ENCODE data around the gene DNAAF5. TPM values are rescaled to one million over a fixed set of nuclear protein-coding genes. Genes with fewer than 3 reads are reported as not detected.

The DNAAF5 gene
- polyA plus RNA-seq, 1 experiment, result 12.6 TPM

- H3K27ac ChIP-seq (ENCODE audit: low read depth, low read length), result no peak overlapping the region
- no peak for TF ChIP-seq CTCF (IDR thresholded peaks at IDR 0.05; ENCODE audit: low read depth, low read length)
- POLR2A ChIA-PET, result no interaction called here
Observed at GRCh38 chr7:776992-777727, 50.7 kb downstream of the DNAAF5 start.

GRCh38 chr7:777728-778078 lies 51.2 kb downstream of the DNAAF5 start:
- ChIA-PET POLR2A (no interaction called here), CTCF (interaction anchor here (0.8 to 2.1 kb wide), 2 partner anchors 9 to 457 kb away, joined by 3 to 11 read pairs; no protein-coding TSS in a partner anchor)
- Histone ChIP-seq H3K9me3 (ENCODE audit: control insufficient read depth, insufficient read depth, low read length) (peaks cover 7% of the 10 kb centered on the region; the same call in 1 of the 2 replicates), H3K27me3 (ENCODE audit: control insufficient read depth, insufficient read depth, low read length) (no peaks in the 10 kb centered on the region), H3K4me3 (ENCODE audit: low read depth, low read length) (no peak overlapping the region), H3K27ac (ENCODE audit: low read depth, low read length) (no peak overlapping the region)
- no peak for TF ChIP-seq CTCF (IDR thresholded peaks at IDR 0.05; ENCODE audit: low read depth, low read length)
- no peak for DNase-seq (ENCODE audit: low read depth, low spot score)

More at GRCh38 chr7:776992-777727, 50.7 kb downstream of the DNAAF5 start:
- CTCF ChIA-PET, result interaction anchor here (0.8 to 2.1 kb wide), 2 partner anchors 9 to 456 kb away, joined by 3 to 11 read pairs; no protein-coding TSS in a partner anchor
- Histone ChIP-seq H3K9me3 (ENCODE audit: control insufficient read depth, insufficient read depth, low read length) (peaks cover 4% of the 10 kb centered on the region; the same call in 1 of the 2 replicates), H3K27me3 (ENCODE audit: control insufficient read depth, insufficient read depth, low read length) (no peaks in the 10 kb centered on the region), H3K4me3 (ENCODE audit: low read depth, low read length) (no peak overlapping the region)
- no peak for DNase-seq (ENCODE audit: low read depth, low spot score)

GRCh38 chr7:778271-778967 lies 51.9 kb downstream of the DNAAF5 start:
- Histone ChIP-seq H3K27me3 (ENCODE audit: control insufficient read depth, insufficient read depth, low read length) (no peaks in the 10 kb centered on the region), H3K27ac (ENCODE audit: low read depth, low read length) (no peak overlapping the region), H3K4me3 (ENCODE audit: low read depth, low read length) (no peak overlapping the region), H3K9me3 (ENCODE audit: control insufficient read depth, insufficient read depth, low read length) (peaks cover 7% of the 10 kb centered on the region; the same call in 1 of the 2 replicates)
- CTCF ChIA-PET, result no interaction called here
- no peak for TF ChIP-seq CTCF (IDR thresholded peaks at IDR 0.05; ENCODE audit: low read depth, low read length)
- POLR2A ChIA-PET, result no interaction called here
- no peak for DNase-seq (ENCODE audit: low read depth, low spot score)

- CTCF ChIA-PET, result no interaction called here
- POLR2A ChIA-PET, result no interaction called here
- no peak for DNase-seq (ENCODE audit: low read depth, low spot score)
- H3K4me3 ChIP-seq (ENCODE audit: low read depth, low read length), result no peak overlapping the region
- H3K9me3 ChIP-seq (ENCODE audit: control insufficient read depth, insufficient read depth, low read length), result peaks cover 7% of the 10 kb centered on the region; the same call in 1 of the 2 replicates
- no peak for TF ChIP-seq CTCF (IDR thresholded peaks at IDR 0.05; ENCODE audit: low read depth, low read length)
- no peaks in the 10 kb centered on the region for H3K27me3 ChIP-seq (ENCODE audit: control insufficient read depth, insufficient read depth, low read length)
- H3K27ac ChIP-seq (ENCODE audit: low read depth, low read length), result no peak overlapping the region
Observed at GRCh38 chr7:778968-779451, 52.5 kb downstream of the DNAAF5 start.

- no peak for DNase-seq (ENCODE audit: low read depth, low spot score)
- ChIA-PET POLR2A (no interaction called here), CTCF (no interaction called here)
- Histone ChIP-seq H3K9me3 (ENCODE audit: control insufficient read depth, insufficient read depth, low read length) (peaks cover 7% of the 10 kb centered on the region; the same call in 1 of the 2 replicates), H3K27ac (ENCODE audit: low read depth, low read length) (no peak overlapping the region), H3K27me3 (ENCODE audit: control insufficient read depth, insufficient read depth, low read length) (no peaks in the 10 kb centered on the region), H3K4me3 (ENCODE audit: low read depth, low read length) (no peak overlapping the region)
- TF ChIP-seq CTCF (IDR thresholded peaks at IDR 0.05; ENCODE audit: low read depth, low read length), result no peak
Observed at GRCh38 chr7:779480-779879, 53.0 kb downstream of the DNAAF5 start.

All from AG04450 (cell line).